ENCODE measurements around the gene TBCD. TPM values are rescaled to one million over a fixed set of nuclear protein-coding genes. Genes with fewer than 3 reads are reported as not detected.
A peak's percentile ranks its signal among the peaks of the same experiment; 100 is the strongest.
"Not testable (repeated sequence)": the region's sequence is repeated elsewhere in the genome, so short reads cannot be mapped to it uniquely, and the experiment has no call there.

Gene TBCD
- total RNA-seq, 2 experiments from 2014 or later, result 87.8 to 145 TPM

GRCh38 chr17:82740906-82741759 lies 10.7 kb upstream of the TBCD start:
- Histone ChIP-seq H3K79me2 (ENCODE audit: insufficient read depth, low read depth, low read length) (no peaks in the 10 kb centered on the region), H3K4me2 (ENCODE audit: low read length) (no peak overlapping the region), H2AFZ (ENCODE audit: low read length) (no peak overlapping the region), H3K9me2 (ENCODE audit: insufficient read depth, low read length) (no peaks in the 10 kb centered on the region), H3K4me3 (ENCODE audit: low read depth, low read length, poor library complexity, severe bottlenecking) (no peak overlapping the region), H3K9me3 (ENCODE audit: low read length) (peaks cover 35% of the 10 kb centered on the region), H4K20me1 (ENCODE audit: insufficient read depth, low read length) (no peaks in the 10 kb centered on the region), H3K4me1 (ENCODE audit: insufficient read depth, low read length, poor library complexity, severe bottlenecking) (no peaks in the 10 kb centered on the region), H3K36me3 (ENCODE audit: insufficient read depth, low read length) (peaks cover 71% of the 10 kb centered on the region), H3K27ac (ENCODE audit: low read depth, low read length, poor library complexity, severe bottlenecking) (no peak overlapping the region)
- CTCF ChIA-PET (ENCODE audit: unreplicated experiment), result no interaction called here
- intact Hi-C loops (cut with micrococcal nuclease; ENCODE audit: unreplicated experiment), result no loop called here
- POLR2A ChIA-PET, result interaction anchor here (0.6 kb wide), 1 partner anchor 13 kb away, joined by 3 read pairs; no protein-coding TSS in a partner anchor
- peak; percentile 67 for DNase-seq (ENCODE audit: low spot score)
- TF ChIP-seq, protein P1, sequence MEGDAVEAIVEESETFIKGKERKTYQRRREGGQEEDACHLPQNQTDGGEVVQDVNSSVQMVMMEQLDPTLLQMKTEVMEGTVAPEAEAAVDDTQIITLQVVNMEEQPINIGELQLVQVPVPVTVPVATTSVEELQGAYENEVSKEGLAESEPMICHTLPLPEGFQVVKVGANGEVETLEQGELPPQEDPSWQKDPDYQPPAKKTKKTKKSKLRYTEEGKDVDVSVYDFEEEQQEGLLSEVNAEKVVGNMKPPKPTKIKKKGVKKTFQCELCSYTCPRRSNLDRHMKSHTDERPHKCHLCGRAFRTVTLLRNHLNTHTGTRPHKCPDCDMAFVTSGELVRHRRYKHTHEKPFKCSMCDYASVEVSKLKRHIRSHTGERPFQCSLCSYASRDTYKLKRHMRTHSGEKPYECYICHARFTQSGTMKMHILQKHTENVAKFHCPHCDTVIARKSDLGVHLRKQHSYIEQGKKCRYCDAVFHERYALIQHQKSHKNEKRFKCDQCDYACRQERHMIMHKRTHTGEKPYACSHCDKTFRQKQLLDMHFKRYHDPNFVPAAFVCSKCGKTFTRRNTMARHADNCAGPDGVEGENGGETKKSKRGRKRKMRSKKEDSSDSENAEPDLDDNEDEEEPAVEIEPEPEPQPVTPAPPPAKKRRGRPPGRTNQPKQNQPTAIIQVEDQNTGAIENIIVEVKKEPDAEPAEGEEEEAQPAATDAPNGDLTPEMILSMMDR (conservative IDR thresholded peaks at IDR 0.05; ENCODE audit: low read length), result no peak
- TF ChIP-seq EZH2phosphoT487 (IDR thresholded peaks at IDR 0.05; ENCODE audit: borderline replicate concordance, low read depth, low read length), result no peak
- no TSS peak for BruUV-seq (replicated peaks)

DNA sequence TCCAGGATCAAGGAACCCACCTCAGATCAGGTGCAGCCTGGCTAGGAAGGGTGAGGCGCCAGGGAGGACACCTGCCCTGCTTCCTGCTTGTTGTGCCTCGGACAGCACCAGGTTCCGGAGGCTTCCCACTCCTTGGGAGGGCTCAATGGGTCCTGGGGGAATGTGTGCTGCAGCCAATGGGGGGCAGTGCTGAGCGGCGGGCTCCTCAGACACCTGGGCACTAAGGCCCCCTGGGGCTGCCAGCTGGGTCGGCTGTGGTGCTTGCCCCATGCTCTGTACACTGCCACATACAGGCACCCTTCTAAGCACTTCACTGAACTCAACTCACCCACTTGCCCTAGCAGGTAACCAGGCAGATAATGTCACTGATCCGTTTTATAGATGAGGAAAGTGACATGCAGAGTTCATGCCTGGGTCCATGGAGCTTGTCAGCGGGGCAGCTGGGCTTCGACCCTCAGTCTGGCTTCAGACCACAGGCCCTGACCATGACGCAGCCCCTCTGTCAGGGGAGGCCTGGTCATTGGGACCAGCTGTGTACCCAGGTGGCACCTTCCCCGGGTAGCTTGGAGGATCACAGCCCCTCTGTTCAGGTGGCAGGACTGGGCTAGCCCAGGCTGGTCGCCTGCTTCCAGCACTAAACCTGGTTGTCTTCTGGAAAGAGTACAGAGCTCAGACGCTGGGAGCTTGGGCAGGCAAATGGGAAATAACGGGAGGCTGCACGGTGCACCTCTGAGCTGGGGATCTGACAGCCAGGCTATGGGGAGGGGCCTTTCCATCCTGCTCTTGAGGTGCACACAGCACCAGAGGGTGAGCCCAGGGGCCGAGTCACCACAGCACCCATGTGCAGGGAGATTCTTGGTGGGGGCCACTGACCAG lies 8.3 kb upstream of the TBCD start:
- no peaks in the 10 kb centered on the region for H3K9me2 ChIP-seq (ENCODE audit: insufficient read depth, low read length)
- H3K27ac ChIP-seq (ENCODE audit: low read depth, low read length, poor library complexity, severe bottlenecking), result no peak overlapping the region
- ChIA-PET CTCF (ENCODE audit: unreplicated experiment) (interaction anchor here (0.6 kb wide), 1 partner anchor 15 kb away, joined by 3 read pairs; no protein-coding TSS in a partner anchor), POLR2A (no interaction called here)
- H4K20me1 ChIP-seq (ENCODE audit: insufficient read depth, low read length), result no peaks in the 10 kb centered on the region
- no peak overlapping the region for H3K4me3 ChIP-seq (ENCODE audit: low read depth, low read length, poor library complexity, severe bottlenecking)
- peaks cover 39% of the 10 kb centered on the region for H3K9me3 ChIP-seq (ENCODE audit: low read length)
- H3K79me2 ChIP-seq (ENCODE audit: insufficient read depth, low read depth, low read length), result no peaks in the 10 kb centered on the region
- BruUV-seq (replicated peaks), result no TSS peak
- intact Hi-C loops (cut with micrococcal nuclease; ENCODE audit: unreplicated experiment), result no loop called here
- H2AFZ ChIP-seq (ENCODE audit: low read length), result no peak overlapping the region
- TF ChIP-seq, protein P1 (conservative IDR thresholded peaks at IDR 0.05; ENCODE audit: low read length), result peak; percentile 26; the same call in 1 of the 2 replicates
- no peak for TF ChIP-seq EZH2phosphoT487 (IDR thresholded peaks at IDR 0.05; ENCODE audit: borderline replicate concordance, low read depth, low read length)
- peaks cover 67% of the 10 kb centered on the region for H3K36me3 ChIP-seq (ENCODE audit: insufficient read depth, low read length)
- DNase-seq (ENCODE audit: low spot score), result no peak
- no peak overlapping the region for H3K4me2 ChIP-seq (ENCODE audit: low read length)
- no peaks in the 10 kb centered on the region for H3K4me1 ChIP-seq (ENCODE audit: insufficient read depth, low read length, poor library complexity, severe bottlenecking)

GRCh38 chr17:82744736-82745135 lies 7.1 kb upstream of the TBCD start:
- peaks cover 65% of the 10 kb centered on the region for H3K36me3 ChIP-seq (ENCODE audit: insufficient read depth, low read length)
- H3K4me2 ChIP-seq (ENCODE audit: low read length); H3K4me3 ChIP-seq (ENCODE audit: low read depth, low read length, poor library complexity, severe bottlenecking); H2AFZ ChIP-seq (ENCODE audit: low read length); POLR2A ChIA-PET; DNase-seq (ENCODE audit: low spot score); BruUV-seq (replicated peaks); H3K79me2 ChIP-seq (ENCODE audit: insufficient read depth, low read depth, low read length); H3K9me2 ChIP-seq (ENCODE audit: insufficient read depth, low read length); H3K27ac ChIP-seq (ENCODE audit: low read depth, low read length, poor library complexity, severe bottlenecking); H4K20me1 ChIP-seq (ENCODE audit: insufficient read depth, low read length); CTCF ChIA-PET (ENCODE audit: unreplicated experiment); H3K4me1 ChIP-seq (ENCODE audit: insufficient read depth, low read length, poor library complexity, severe bottlenecking): not testable (repeated sequence)
- peaks cover 32% of the 10 kb centered on the region for H3K9me3 ChIP-seq (ENCODE audit: low read length)
- intact Hi-C loops (cut with micrococcal nuclease; ENCODE audit: unreplicated experiment), result loop anchor here (5.0 kb wide), 1 partner anchor 77 kb away; no protein-coding TSS in a partner anchor

Data from OCI-LY7 (cell line).